Astrocyte (in vitro differentiated cells and primary cell): ENCODE results near the gene ASMTL.
"Not testable (repeated sequence)": the region's sequence is repeated elsewhere in the genome, so short reads cannot be mapped to it uniquely, and the experiment has no call there.

Experiments used
- EZH2 ChIP-seq: IDR thresholded peaks from 2 replicates; pipeline ENCODE4 v1.6.1; 2012; ENCODE audit warnings: mild to moderate bottlenecking, low read length, inconsistent platforms; ENCODE audit not compliant: insufficient read depth
- TF ChIP-seq, protein P1 (sequence below): IDR thresholded peaks from 2 replicates; pipeline ENCODE4 v1.5.1; 2011; ENCODE audit warnings: low read depth, mild to moderate bottlenecking, inconsistent platforms, low read length, moderate library complexity; ENCODE audit not compliant: insufficient read depth

DNA sequence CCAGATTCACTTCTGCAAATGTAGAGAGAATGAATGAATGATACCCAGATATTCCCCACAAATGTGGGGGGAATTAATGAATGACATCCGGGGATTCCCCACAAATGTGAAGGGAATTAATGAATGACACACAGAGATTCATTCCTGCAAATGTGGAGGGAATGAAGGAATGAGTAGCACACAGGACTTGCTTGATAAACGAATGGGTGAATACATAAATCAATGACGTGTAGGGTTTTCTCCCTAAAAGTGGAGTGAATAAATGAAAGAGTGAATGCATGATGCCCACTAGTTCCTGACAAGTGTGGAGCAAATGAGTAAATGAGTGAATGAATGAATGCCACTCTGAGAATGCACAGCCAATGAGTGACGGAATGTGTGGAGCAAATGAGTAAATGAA lies 38.5 kb upstream of the ASMTL start:
- TF ChIP-seq, protein P1, sequence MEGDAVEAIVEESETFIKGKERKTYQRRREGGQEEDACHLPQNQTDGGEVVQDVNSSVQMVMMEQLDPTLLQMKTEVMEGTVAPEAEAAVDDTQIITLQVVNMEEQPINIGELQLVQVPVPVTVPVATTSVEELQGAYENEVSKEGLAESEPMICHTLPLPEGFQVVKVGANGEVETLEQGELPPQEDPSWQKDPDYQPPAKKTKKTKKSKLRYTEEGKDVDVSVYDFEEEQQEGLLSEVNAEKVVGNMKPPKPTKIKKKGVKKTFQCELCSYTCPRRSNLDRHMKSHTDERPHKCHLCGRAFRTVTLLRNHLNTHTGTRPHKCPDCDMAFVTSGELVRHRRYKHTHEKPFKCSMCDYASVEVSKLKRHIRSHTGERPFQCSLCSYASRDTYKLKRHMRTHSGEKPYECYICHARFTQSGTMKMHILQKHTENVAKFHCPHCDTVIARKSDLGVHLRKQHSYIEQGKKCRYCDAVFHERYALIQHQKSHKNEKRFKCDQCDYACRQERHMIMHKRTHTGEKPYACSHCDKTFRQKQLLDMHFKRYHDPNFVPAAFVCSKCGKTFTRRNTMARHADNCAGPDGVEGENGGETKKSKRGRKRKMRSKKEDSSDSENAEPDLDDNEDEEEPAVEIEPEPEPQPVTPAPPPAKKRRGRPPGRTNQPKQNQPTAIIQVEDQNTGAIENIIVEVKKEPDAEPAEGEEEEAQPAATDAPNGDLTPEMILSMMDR, result not testable (repeated sequence)
- TF ChIP-seq EZH2, result not testable (repeated sequence)
